GM13977 (cell line): Measurements from ENCODE around the gene BPIFB1.

Source experiments
- DNase-seq: peaks from one replicate; pipeline ENCODE4 v3.0.0; 2012; ENCODE audit warnings: low spot score
- CTCF ChIP-seq: IDR thresholded peaks from 2 replicates; pipeline ENCODE4 v1.5.1; 2012; ENCODE audit warnings: mild to moderate bottlenecking, control low read depth; ENCODE audit not compliant: insufficient read depth; ENCODE audit errors: extremely low read depth, missing control alignments
- in situ Hi-C: fragments of 300-500 bp; cut with MboI; formaldehyde crosslinking; loops from one replicate; pipeline ENCODE4 v1.12.0; 2022; ENCODE audit warnings: low sequenced_read_pairs, low pct_unique_long_range_greater_than_20kb, mixed read lengths, inconsistent platforms; ENCODE audit not compliant: unreplicated experiment

Gene BPIFB1

GRCh38 chr20:33251496-33251895, 31.5 kb upstream of the BPIFB1 start:
- in situ Hi-C loops: no loop called here
- no peak for TF ChIP-seq CTCF
- no peak for DNase-seq

GRCh38 chr20:33252460-33252859, 30.6 kb upstream of the BPIFB1 start:
- DNase-seq: no peak
- in situ Hi-C loops: no loop called here
- TF ChIP-seq CTCF: no peak

- in situ Hi-C loops: no loop called here
Observed at GRCh38 chr20:33255005-33255404, 28.0 kb upstream of the BPIFB1 start.

GRCh38 chr20:33257237-33257636, 25.8 kb upstream of the BPIFB1 start:
- no peak for TF ChIP-seq CTCF
- in situ Hi-C loops: no loop called here

More at GRCh38 chr20:33255005-33255404, 28.0 kb upstream of the BPIFB1 start:
- no peak for DNase-seq
- no peak for TF ChIP-seq CTCF

GRCh38 chr20:33259371-33259770, 23.6 kb upstream of the BPIFB1 start:
- no peak for DNase-seq
- TF ChIP-seq CTCF: no peak
- in situ Hi-C loops: no loop called here

More at GRCh38 chr20:33257237-33257636, 25.8 kb upstream of the BPIFB1 start:
- DNase-seq: no peak

GRCh38 chr20:33261465-33261864, 21.5 kb upstream of the BPIFB1 start:
- in situ Hi-C loops: no loop called here
- no peak for DNase-seq
- no peak for TF ChIP-seq CTCF

- no peak for DNase-seq
- peak; percentile 51 for TF ChIP-seq CTCF
- in situ Hi-C loops: no loop called here
Observed at GRCh38 chr20:33262658-33263065, 20.4 kb upstream of the BPIFB1 start.
